NCI-H2107 (cell line): ENCODE measurements around the gene EDA.
"Not testable (repeated sequence)": the region's sequence is repeated elsewhere in the genome, so short reads cannot be mapped to it uniquely, and the experiment has no call there.

Experiments
- DNase-seq: peaks from one replicate; lab custom pipeline; 2025; lab: John Stamatoyannopoulos, UW

Gene EDA

DNA sequence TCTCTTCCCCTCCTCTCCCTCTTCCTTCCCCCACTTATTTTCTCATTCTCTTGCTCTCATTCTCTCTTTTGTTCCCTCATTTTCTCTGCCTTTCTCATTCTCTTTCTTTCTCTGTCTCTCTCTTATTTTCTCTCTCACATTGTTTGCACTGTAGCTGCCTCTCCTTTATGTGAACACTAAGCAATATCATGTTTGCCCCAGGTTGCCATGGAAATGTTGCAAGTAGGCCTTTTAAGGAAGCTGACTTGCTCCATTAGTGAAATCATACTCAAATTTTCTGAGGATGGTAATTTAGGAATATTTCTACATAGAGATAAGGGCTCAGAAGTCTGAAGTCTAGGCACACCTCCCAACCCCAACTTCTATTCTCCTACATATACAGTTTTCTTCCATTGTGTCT, 130.1 kb downstream of the EDA start:
- no peak for DNase-seq

DNA sequence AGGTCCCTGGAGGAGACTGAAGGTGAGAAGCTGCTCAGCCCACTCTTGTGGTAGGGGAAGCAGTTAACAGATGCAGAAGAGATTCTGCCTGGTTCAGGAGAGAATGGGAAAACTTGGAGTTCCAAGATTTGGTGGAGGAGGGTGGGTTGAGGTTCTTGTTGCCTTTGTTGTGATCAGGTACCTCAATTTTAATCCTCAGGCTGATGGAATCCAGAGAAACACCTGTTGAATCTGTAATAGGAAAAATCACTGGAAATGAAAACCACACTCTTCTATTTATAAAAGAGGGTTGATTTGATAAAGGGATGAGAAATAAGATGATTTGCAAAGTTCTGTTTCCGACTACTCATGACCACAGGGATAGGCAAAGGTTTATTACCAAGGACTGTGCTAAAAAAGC, 132.1 kb downstream of the EDA start:
- DNase-seq = no peak

DNA sequence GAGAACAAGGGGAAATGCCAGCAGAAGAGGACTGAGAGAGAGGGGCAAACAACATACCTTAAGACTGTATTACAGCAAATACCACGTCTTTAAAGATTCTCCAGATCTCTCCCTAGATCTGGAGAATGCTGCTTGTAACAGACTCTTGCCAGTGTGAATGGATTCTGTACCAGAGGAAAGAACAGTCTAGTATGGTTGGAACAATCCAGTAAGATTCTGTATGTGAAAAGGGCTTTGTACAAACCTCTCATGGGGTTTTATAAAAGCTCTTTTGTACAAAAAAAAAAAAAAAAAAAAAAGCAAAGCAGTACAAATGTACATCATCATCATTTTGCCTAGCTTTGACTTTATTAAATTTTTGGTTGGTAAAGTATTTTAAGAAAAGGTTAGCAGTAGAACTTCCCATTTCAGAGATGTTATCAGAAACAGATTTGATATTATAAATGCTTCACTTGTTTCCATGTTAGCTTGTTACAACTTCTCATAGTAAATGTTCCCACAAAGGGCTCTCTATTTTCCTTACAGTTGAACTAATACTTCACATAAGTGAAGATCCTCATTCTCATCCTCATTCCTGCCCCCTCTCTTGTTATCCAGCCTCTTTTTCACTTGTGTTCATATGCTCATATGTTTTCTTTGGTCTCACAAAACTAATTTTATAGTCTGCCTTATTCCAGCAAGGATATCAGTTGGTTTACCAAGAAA, 144.2 kb downstream of the EDA start:
- no peak for DNase-seq

DNA sequence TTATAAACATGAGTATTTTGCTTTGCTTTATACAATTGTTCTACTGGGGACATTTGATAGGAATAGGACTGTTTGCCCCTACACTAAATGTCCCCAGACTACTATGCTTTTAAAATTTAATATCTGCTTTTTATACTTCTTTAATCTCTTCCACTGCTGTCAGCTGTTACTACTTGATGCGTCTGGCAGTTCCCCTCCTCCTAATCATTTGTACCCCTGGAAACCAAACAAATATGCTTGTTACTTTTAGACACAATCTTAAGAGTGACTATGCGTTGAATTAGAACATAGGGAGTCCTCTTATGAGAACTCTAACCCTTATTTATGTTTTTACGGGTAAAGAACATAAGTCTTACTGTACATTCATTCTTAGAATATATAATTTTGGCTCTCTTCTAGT, 145.7 kb downstream of the EDA start:
- DNase-seq = no peak

GRCh38 chrX:69762340-69762739, 146.4 kb downstream of the EDA start:
- DNase-seq = no peak

GRCh38 chrX:69793260-69793935, 177.5 kb downstream of the EDA start:
- DNase-seq = no peak

GRCh38 chrX:69795702-69796101, 179.8 kb downstream of the EDA start:
- no peak for DNase-seq

GRCh38 chrX:69807400-69807799, 191.5 kb downstream of the EDA start:
- DNase-seq = no peak

GRCh38 chrX:69808375-69808774, 192.5 kb downstream of the EDA start:
- no peak for DNase-seq

- no peak for DNase-seq
These were observed 197.8 kb downstream of the EDA start for GRCh38 chrX:69813677-69814076.

- no peak for DNase-seq
These were observed 199.2 kb downstream of the EDA start for GRCh38 chrX:69815063-69815462.

- DNase-seq = no peak
These were observed 199.6 kb downstream of the EDA start for GRCh38 chrX:69815519-69815918.

GRCh38 chrX:69844636-69845035, 228.7 kb downstream of the EDA start:
- no peak for DNase-seq

GRCh38 chrX:69859999-69860398, 244.1 kb downstream of the EDA start:
- not testable (repeated sequence) for DNase-seq

GRCh38 chrX:69876221-69876620, 260.3 kb downstream of the EDA start:
- DNase-seq = no peak

DNA sequence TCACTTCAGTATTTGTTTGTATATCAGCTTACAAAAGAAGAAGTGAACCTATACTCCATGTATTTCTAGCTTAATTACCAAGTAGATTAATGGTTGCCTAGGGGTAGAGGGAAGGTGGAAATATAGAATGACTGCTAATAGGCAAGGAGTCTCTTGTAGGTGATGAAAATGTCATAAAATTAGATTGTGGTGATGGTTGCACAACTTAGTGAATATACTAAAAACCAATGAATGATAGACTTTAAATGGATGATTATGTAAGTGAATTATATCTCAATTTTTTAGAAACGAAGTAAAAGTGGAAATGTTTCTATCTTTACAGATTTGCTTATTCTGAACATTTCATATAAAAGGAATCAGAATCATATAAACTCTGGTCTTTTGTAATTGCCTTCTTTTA, 268.3 kb downstream of the EDA start:
- DNase-seq = no peak

DNA sequence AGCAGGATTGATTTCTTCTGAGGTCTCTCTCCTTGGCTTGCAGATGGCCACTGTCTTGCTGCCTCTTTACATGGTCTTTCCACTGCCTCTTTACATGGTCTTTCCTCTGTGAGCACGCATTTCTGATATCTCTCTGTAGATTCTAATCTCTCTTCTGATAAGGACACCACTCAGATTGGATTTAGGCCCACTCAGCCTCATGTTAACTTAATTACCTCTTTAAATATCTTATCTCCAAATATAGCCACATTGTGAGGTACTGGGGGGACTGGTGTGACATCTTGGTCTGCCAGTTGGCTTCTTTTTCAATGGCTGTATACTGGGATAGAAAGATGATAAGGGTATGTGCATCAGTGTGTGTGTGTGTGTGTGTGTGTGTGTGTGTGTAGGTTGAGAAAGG, 280.1 kb downstream of the EDA start:
- no peak for DNase-seq

- no peak for DNase-seq
These were observed 284.6 kb downstream of the EDA start for GRCh38 chrX:69900491-69900890.

GRCh38 chrX:69906447-69906846, 290.5 kb downstream of the EDA start:
- DNase-seq = no peak

- no peak for DNase-seq
These were observed 298.9 kb downstream of the EDA start for GRCh38 chrX:69914781-69915180.

GRCh38 chrX:69919749-69920148, 303.8 kb downstream of the EDA start:
- DNase-seq = no peak

GRCh38 chrX:69932323-69932722, 316.4 kb downstream of the EDA start:
- no peak for DNase-seq

DNA sequence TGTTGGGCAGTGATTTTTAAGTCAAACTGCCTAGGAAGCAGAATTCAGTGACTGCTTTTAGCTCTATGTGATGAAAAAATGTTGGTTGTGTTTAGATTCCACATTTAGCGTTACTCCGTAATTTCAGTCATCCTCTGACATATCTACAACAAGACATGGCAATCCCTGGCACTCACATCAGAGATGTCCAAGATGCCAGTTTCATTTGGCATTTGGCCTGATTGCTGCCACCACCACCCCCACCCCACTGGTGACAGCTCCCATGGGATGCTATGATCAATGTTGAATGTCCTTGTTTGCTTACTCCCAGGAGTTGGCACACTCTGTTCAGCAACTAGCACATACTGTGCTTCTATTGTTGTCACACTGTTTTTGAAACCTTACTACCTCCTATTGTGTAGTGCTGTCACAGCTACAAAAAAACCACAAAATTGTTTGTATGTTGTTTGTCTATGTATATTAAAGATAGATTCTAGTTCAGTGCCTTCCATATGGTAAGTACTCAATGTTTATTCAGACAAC, 332.4 kb downstream of the EDA start:
- no peak for DNase-seq

DNA sequence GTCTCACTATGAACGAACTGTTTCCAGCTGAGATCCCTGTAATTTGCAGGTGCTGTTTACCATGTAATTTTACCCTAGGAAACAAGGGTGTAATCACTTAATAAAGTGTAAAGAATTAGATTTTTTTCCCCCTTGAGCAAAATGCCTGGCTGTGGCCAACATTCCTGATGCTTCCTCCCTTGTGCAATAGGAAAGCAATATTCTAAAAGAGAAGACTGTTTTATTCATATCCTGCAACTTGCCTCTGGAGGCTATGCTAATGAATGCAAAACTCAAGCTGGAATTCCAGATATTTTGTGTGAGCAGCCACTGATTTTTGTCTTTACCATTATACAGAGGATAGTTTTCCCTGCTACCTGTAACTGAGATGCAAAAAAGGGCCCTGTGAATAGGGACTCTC, 335.8 kb downstream of the EDA start:
- no peak for DNase-seq
